Endothelial cell of umbilical vein (primary cell): ENCODE data around the gene SUPT4H1. TPM values are rescaled to one million over a fixed set of nuclear protein-coding genes. Genes with fewer than 3 reads are reported as not detected.

Experiments used
- BruUV-seq: library from RNA; stranded (reverse); fragments of 400-500 nt; replicated peaks from 2 replicates; lab custom pipeline; 2021; lab: Mats Ljungman, UMichigan
- CTCF ChIA-PET: fragments of 300-600, 350-600 bp; sonication (Branson Sonifier 250); formaldehyde crosslinking; loops from one replicate; lab custom pipeline; 2021; ENCODE audit warnings: antibody characterized with exemption, inconsistent platforms; lab: Charles Lee
- POLR2A ChIA-PET: fragments of 300-600, 350-600 bp; sonication (Branson Sonifier 250); formaldehyde crosslinking; loops from one replicate; lab custom pipeline; 2021; ENCODE audit warnings: antibody characterized with exemption, inconsistent platforms; lab: Charles Lee
- DNase-seq: peaks from one replicate; pipeline ENCODE4 v3.0.0-alpha.2; 2011; ENCODE audit warnings: low read depth, low spot score
- FAIRE-seq: peaks from 2 replicates; lab custom pipeline; 2011; peaks lifted over from hg19 to GRCh38; lab: Jason Lieb, UNC
- H2AFZ ChIP-seq: 2 replicates; pipeline ENCODE4 v1.6.0; 2012; ENCODE audit warnings: low read depth, low read length, control low read depth, inconsistent platforms
- H3K27ac ChIP-seq: 2 replicates; pipeline ENCODE4 v1.5.1; 2011; ENCODE audit warnings: low read depth, mild to moderate bottlenecking, control low read depth, low read length, moderate library complexity; ENCODE audit not compliant: insufficient read depth
- H3K27me3 ChIP-seq, 2 experiments: 2 replicates each; pipeline versions ENCODE4 v1.6.0 to v1.6.1; 2011; ENCODE audit warnings: low read length in 2 of 2, mixed read lengths in 1 of 2; ENCODE audit not compliant: control insufficient read depth in 2 of 2, insufficient read depth in 2 of 2
- H3K36me3 ChIP-seq, 2 experiments: 2 replicates in 1 of 2; 3 replicates in 1 of 2; pipeline ENCODE4 v1.5.1; 2011; ENCODE audit warnings: low read length in 2 of 2, mild to moderate bottlenecking in 1 of 2, moderate library complexity in 1 of 2; ENCODE audit not compliant: control insufficient read depth in 2 of 2, insufficient read depth in 2 of 2; ENCODE audit errors: extremely low read depth in 1 of 2
- H3K4me1 ChIP-seq: 3 replicates; pipeline ENCODE4 v1.5.1; 2011; ENCODE audit warnings: mild to moderate bottlenecking, low read length; ENCODE audit not compliant: control insufficient read depth, insufficient read depth; ENCODE audit errors: extremely low read depth
- H3K4me2 ChIP-seq: 2 replicates; pipeline ENCODE4 v1.6.1; 2011; ENCODE audit warnings: low read length, control low read depth, mixed read lengths; ENCODE audit not compliant: insufficient read depth
- H3K4me3 ChIP-seq, 3 experiments: fragments of 200-600 bp in 1 of 3; sonication (generic), shearing (Covaris generic) in 1 of 3; replicated peaks in 1 of 3; 2 replicates each; pipeline ENCODE4 v1.5.1; 2011 to 2016; ENCODE audit warnings: control low read depth in 3 of 3, low read length in 3 of 3, mild to moderate bottlenecking in 2 of 3, inconsistent platforms in 1 of 3, low read depth in 1 of 3, moderate library complexity in 1 of 3; ENCODE audit not compliant: insufficient read depth in 1 of 3
- H3K79me2 ChIP-seq: 2 replicates; pipeline ENCODE4 v1.6.0; 2012; ENCODE audit warnings: low read length, inconsistent platforms; ENCODE audit not compliant: control insufficient read depth, insufficient read depth
- H3K9ac ChIP-seq: replicated peaks from 2 replicates; pipeline ENCODE3; 2011; ENCODE audit warnings: low read length, control low read depth; ENCODE audit not compliant: insufficient read depth; ENCODE audit errors: extremely low read depth
- H3K9me1 ChIP-seq: replicated peaks from 3 replicates; pipeline ENCODE4 v1.6.0; 2011; ENCODE audit warnings: mild to moderate bottlenecking, low read length; ENCODE audit not compliant: control insufficient read depth, insufficient read depth; ENCODE audit errors: extremely low read depth
- H3K9me3 ChIP-seq: replicated peaks from 2 replicates; pipeline ENCODE4 v1.5.1; 2012; ENCODE audit warnings: low read length, inconsistent platforms; ENCODE audit not compliant: control insufficient read depth, insufficient read depth
- H4K20me1 ChIP-seq: replicated peaks from 2 replicates; pipeline ENCODE3; 2011; ENCODE audit warnings: mild to moderate bottlenecking, low read length; ENCODE audit not compliant: control insufficient read depth, insufficient read depth; ENCODE audit errors: extremely low read depth
- FOS ChIP-seq: IDR thresholded peaks from 2 replicates; pipeline ENCODE4 v1.6.1; 2011; ENCODE audit warnings: mild to moderate bottlenecking, low read length, moderate library complexity, borderline replicate concordance; ENCODE audit not compliant: insufficient read depth
- GATA2 ChIP-seq: IDR thresholded peaks from 2 replicates; pipeline ENCODE4 v1.7.0; 2011; ENCODE audit warnings: low read depth, mild to moderate bottlenecking, moderate library complexity, mixed read lengths, low read length; ENCODE audit not compliant: insufficient read length, insufficient read depth
- MYC ChIP-seq: IDR thresholded peaks from one replicate; pipeline ENCODE4 v1.6.1; 2011; ENCODE audit warnings: mild to moderate bottlenecking, low read depth, low read length
- dilution Hi-C: fragments of 300-500 bp; cut with MboI; formaldehyde crosslinking; loops from one replicate; pipeline ENCODE4 v1.15.0; 2019; ENCODE audit warnings: low sequenced_read_pairs; ENCODE audit not compliant: extremely low pct_ligation_motif_present
- intact Hi-C: fragments of 100-400 bp; cut with micrococcal nuclease; formaldehyde crosslinking; loops from one replicate; pipeline ENCODE4 v1.10.0; 2022
- polyA plus RNA-seq, 4 experiments: library from polyadenylated mRNA; depleted of rRNA in 3 of 4; stranded (reverse) in 3 of 4; unstranded in 1 of 4; fragments of >200 nt; gene quantifications; 2 replicates each; pipeline versions ENCODE4 v1.2.1 to v1.2.3, GENCODE V29; 2011 to 2012; ENCODE audit warnings: missing spikeins in 1 of 4
- total RNA-seq: library from RNA; stranded (reverse); gene quantifications from 2 replicates; pipeline ENCODE4 v1.2.3, GENCODE V29; 2021
- TF ChIP-seq, protein P1 (sequence below), 2 donors: IDR thresholded peaks; 1 replicate in 1 of 2; 2 replicates in 1 of 2; pipeline ENCODE4 v1.5.1; 2011; ENCODE audit warnings: low read length in 2 of 2, mild to moderate bottlenecking in 2 of 2, moderate library complexity in 2 of 2, control low read depth in 1 of 2, inconsistent platforms in 1 of 2, low read depth in 1 of 2; ENCODE audit not compliant: insufficient read depth in 1 of 2; ENCODE audit errors: extremely low read depth in 1 of 2

SUPT4H1 gene
- total and polyA plus RNA-seq, 2 donors (not counting 3 experiments of a cell fraction or from before 2014, with no cell fraction given), result 77.5 to 154 TPM

GRCh38 chr17:58326609-58327362 is 25.2 kb downstream of the SUPT4H1 start:
- intact Hi-C loops, result no loop called here
- FAIRE-seq (no peak), DNase-seq (no peak)
- H2AFZ ChIP-seq, result no peak overlapping the region
- H3K9me1 ChIP-seq, result no peaks in the 10 kb centered on the region
- H3K36me3 ChIP-seq, result no peaks in the 10 kb centered on the region
- H3K79me2 ChIP-seq, result no peaks in the 10 kb centered on the region
- H4K20me1 ChIP-seq, result no peaks in the 10 kb centered on the region
- no peaks in the 10 kb centered on the region for H3K9me3 ChIP-seq
- H3K27me3 ChIP-seq, result peaks cover 23 to 25% of the 10 kb centered on the region in 2 experiments
- H3K27ac ChIP-seq, result no peak overlapping the region
- no peak for TF ChIP-seq MYC
- TF ChIP-seq GATA2, result no peak
- TF ChIP-seq, protein P1, sequence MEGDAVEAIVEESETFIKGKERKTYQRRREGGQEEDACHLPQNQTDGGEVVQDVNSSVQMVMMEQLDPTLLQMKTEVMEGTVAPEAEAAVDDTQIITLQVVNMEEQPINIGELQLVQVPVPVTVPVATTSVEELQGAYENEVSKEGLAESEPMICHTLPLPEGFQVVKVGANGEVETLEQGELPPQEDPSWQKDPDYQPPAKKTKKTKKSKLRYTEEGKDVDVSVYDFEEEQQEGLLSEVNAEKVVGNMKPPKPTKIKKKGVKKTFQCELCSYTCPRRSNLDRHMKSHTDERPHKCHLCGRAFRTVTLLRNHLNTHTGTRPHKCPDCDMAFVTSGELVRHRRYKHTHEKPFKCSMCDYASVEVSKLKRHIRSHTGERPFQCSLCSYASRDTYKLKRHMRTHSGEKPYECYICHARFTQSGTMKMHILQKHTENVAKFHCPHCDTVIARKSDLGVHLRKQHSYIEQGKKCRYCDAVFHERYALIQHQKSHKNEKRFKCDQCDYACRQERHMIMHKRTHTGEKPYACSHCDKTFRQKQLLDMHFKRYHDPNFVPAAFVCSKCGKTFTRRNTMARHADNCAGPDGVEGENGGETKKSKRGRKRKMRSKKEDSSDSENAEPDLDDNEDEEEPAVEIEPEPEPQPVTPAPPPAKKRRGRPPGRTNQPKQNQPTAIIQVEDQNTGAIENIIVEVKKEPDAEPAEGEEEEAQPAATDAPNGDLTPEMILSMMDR (IDR thresholded peaks at IDR 0.05; ENCODE audit: extremely low read depth in 1 of 2, insufficient read depth in 1 of 2, low read depth in 1 of 2, low read length in 2 of 2), result no peak
- no peak for TF ChIP-seq FOS
- BruUV-seq, result no TSS peak
- dilution Hi-C loops, result no loop called here
- H3K9ac ChIP-seq, result no peak overlapping the region
- H3K4me2 ChIP-seq, result no peak overlapping the region
- no peak overlapping the region for H3K4me3 ChIP-seq
- CTCF ChIA-PET, result interaction anchor here (1.2 to 1.9 kb wide), 2 partner anchors 9 to 18 kb away, joined by 4 to 8 read pairs (median 5); no protein-coding TSS in a partner anchor
- POLR2A ChIA-PET, result no interaction called here
- H3K4me1 ChIP-seq, result no peaks in the 10 kb centered on the region
